Ishikawa (cell line): ENCODE results near the gene SCGB2A2.

Experiments used
- CREB1 ChIP-seq: IDR thresholded peaks from 2 replicates; pipeline ENCODE4 v1.6.1; 2012; ENCODE audit warnings: low read depth
- EGR1 ChIP-seq: IDR thresholded peaks from 2 replicates; pipeline ENCODE4 v1.6.1; 2012
- EP300 ChIP-seq: IDR thresholded peaks from 2 replicates; pipeline ENCODE4 v1.6.1; 2012; ENCODE audit warnings: borderline replicate concordance
- MAX ChIP-seq: IDR thresholded peaks from 2 replicates; pipeline ENCODE4 v1.6.1; 2012
- TAF1 ChIP-seq: IDR thresholded peaks from 2 replicates; pipeline ENCODE4 v1.6.1; 2012; ENCODE audit warnings: low read depth, mild to moderate bottlenecking
- TEAD4 ChIP-seq: IDR thresholded peaks from 2 replicates; pipeline ENCODE4 v1.6.1; 2012
- YY1 ChIP-seq: IDR thresholded peaks from 2 replicates; pipeline ENCODE4 v1.6.1; 2012; ENCODE audit warnings: low read depth
- TF ChIP-seq, protein P1 (sequence below): IDR thresholded peaks from 2 replicates; pipeline ENCODE4 v1.6.1; 2012; ENCODE audit warnings: low read depth, mild to moderate bottlenecking
- TF ChIP-seq, protein P2 (sequence below): IDR thresholded peaks from 2 replicates; pipeline ENCODE4 v1.6.1; 2012

- TF ChIP-seq TAF1, result no peak
- TF ChIP-seq EGR1, result no peak
- no peak for TF ChIP-seq YY1
- TF ChIP-seq CREB1, result no peak
- TF ChIP-seq, protein P1, sequence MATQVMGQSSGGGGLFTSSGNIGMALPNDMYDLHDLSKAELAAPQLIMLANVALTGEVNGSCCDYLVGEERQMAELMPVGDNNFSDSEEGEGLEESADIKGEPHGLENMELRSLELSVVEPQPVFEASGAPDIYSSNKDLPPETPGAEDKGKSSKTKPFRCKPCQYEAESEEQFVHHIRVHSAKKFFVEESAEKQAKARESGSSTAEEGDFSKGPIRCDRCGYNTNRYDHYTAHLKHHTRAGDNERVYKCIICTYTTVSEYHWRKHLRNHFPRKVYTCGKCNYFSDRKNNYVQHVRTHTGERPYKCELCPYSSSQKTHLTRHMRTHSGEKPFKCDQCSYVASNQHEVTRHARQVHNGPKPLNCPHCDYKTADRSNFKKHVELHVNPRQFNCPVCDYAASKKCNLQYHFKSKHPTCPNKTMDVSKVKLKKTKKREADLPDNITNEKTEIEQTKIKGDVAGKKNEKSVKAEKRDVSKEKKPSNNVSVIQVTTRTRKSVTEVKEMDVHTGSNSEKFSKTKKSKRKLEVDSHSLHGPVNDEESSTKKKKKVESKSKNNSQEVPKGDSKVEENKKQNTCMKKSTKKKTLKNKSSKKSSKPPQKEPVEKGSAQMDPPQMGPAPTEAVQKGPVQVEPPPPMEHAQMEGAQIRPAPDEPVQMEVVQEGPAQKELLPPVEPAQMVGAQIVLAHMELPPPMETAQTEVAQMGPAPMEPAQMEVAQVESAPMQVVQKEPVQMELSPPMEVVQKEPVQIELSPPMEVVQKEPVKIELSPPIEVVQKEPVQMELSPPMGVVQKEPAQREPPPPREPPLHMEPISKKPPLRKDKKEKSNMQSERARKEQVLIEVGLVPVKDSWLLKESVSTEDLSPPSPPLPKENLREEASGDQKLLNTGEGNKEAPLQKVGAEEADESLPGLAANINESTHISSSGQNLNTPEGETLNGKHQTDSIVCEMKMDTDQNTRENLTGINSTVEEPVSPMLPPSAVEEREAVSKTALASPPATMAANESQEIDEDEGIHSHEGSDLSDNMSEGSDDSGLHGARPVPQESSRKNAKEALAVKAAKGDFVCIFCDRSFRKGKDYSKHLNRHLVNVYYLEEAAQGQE, result no peak
- 0 out of 2 replicates have a peak, but pooled peaks have one; percentile 28 for TF ChIP-seq TEAD4
- TF ChIP-seq, protein P2, sequence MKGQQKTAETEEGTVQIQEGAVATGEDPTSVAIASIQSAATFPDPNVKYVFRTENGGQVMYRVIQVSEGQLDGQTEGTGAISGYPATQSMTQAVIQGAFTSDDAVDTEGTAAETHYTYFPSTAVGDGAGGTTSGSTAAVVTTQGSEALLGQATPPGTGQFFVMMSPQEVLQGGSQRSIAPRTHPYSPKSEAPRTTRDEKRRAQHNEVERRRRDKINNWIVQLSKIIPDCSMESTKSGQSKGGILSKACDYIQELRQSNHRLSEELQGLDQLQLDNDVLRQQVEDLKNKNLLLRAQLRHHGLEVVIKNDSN, result no peak
- no peak for TF ChIP-seq MAX
- peak; percentile 76 for TF ChIP-seq EP300
These were observed 28.9 kb upstream of the SCGB2A2 start for GRCh38 chr11:62241095-62241494.
